ENCODE data around the gene JSRP1. TPM values are rescaled to one million over a fixed set of nuclear protein-coding genes. Genes with fewer than 3 reads are reported as not detected.

JSRP1 gene
- total and polyA plus RNA-seq, 2 of the 8 experiments (the other 6 are each of a cell fraction or from before 2014, with no cell fraction given): 0.24 to 0.56 TPM

DNA sequence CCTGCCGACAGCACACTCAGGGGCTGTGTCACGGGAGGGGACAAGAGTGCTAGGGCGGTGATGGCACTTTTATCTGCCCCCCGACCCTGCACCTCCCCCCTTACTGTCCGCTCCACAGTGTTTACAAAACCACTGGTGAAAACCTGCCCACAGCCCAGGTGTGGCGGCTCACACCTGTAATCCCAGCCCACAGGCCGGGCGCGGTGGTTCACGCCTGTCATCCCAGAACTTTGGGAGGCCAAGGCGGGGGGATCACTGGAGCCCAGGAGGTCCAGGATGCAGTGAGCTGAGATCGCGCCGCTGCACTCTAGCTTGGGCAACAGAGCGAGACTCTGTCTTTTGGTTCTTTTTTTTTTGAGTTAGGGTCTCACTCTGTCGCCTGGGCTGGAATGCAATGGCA, 39.9 kb upstream of the JSRP1 start (continued):
- TF ChIP-seq, protein P1, sequence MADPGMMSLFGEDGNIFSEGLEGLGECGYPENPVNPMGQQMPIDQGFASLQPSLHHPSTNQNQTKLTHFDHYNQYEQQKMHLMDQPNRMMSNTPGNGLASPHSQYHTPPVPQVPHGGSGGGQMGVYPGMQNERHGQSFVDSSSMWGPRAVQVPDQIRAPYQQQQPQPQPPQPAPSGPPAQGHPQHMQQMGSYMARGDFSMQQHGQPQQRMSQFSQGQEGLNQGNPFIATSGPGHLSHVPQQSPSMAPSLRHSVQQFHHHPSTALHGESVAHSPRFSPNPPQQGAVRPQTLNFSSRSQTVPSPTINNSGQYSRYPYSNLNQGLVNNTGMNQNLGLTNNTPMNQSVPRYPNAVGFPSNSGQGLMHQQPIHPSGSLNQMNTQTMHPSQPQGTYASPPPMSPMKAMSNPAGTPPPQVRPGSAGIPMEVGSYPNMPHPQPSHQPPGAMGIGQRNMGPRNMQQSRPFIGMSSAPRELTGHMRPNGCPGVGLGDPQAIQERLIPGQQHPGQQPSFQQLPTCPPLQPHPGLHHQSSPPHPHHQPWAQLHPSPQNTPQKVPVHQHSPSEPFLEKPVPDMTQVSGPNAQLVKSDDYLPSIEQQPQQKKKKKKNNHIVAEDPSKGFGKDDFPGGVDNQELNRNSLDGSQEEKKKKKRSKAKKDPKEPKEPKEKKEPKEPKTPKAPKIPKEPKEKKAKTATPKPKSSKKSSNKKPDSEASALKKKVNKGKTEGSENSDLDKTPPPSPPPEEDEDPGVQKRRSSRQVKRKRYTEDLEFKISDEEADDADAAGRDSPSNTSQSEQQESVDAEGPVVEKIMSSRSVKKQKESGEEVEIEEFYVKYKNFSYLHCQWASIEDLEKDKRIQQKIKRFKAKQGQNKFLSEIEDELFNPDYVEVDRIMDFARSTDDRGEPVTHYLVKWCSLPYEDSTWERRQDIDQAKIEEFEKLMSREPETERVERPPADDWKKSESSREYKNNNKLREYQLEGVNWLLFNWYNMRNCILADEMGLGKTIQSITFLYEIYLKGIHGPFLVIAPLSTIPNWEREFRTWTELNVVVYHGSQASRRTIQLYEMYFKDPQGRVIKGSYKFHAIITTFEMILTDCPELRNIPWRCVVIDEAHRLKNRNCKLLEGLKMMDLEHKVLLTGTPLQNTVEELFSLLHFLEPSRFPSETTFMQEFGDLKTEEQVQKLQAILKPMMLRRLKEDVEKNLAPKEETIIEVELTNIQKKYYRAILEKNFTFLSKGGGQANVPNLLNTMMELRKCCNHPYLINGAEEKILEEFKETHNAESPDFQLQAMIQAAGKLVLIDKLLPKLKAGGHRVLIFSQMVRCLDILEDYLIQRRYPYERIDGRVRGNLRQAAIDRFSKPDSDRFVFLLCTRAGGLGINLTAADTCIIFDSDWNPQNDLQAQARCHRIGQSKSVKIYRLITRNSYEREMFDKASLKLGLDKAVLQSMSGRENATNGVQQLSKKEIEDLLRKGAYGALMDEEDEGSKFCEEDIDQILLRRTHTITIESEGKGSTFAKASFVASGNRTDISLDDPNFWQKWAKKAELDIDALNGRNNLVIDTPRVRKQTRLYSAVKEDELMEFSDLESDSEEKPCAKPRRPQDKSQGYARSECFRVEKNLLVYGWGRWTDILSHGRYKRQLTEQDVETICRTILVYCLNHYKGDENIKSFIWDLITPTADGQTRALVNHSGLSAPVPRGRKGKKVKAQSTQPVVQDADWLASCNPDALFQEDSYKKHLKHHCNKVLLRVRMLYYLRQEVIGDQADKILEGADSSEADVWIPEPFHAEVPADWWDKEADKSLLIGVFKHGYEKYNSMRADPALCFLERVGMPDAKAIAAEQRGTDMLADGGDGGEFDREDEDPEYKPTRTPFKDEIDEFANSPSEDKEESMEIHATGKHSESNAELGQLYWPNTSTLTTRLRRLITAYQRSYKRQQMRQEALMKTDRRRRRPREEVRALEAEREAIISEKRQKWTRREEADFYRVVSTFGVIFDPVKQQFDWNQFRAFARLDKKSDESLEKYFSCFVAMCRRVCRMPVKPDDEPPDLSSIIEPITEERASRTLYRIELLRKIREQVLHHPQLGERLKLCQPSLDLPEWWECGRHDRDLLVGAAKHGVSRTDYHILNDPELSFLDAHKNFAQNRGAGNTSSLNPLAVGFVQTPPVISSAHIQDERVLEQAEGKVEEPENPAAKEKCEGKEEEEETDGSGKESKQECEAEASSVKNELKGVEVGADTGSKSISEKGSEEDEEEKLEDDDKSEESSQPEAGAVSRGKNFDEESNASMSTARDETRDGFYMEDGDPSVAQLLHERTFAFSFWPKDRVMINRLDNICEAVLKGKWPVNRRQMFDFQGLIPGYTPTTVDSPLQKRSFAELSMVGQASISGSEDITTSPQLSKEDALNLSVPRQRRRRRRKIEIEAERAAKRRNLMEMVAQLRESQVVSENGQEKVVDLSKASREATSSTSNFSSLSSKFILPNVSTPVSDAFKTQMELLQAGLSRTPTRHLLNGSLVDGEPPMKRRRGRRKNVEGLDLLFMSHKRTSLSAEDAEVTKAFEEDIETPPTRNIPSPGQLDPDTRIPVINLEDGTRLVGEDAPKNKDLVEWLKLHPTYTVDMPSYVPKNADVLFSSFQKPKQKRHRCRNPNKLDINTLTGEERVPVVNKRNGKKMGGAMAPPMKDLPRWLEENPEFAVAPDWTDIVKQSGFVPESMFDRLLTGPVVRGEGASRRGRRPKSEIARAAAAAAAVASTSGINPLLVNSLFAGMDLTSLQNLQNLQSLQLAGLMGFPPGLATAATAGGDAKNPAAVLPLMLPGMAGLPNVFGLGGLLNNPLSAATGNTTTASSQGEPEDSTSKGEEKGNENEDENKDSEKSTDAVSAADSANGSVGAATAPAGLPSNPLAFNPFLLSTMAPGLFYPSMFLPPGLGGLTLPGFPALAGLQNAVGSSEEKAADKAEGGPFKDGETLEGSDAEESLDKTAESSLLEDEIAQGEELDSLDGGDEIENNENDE (IDR thresholded peaks at IDR 0.05; ENCODE audit: insufficient replicate concordance, low read length): no peak
- TF ChIP-seq KDM1A (IDR thresholded peaks at IDR 0.05; ENCODE audit: borderline replicate concordance, low read length): no peak
- TF ChIP-seq TCF12 (IDR thresholded peaks at IDR 0.05; ENCODE audit: low read depth, low read length): no peak
- no peak for TF ChIP-seq HDAC6 (IDR thresholded peaks at IDR 0.05; ENCODE audit: low read depth, low read length)
- no peak for TF ChIP-seq MAFK (IDR thresholded peaks at IDR 0.05; ENCODE audit: low read depth, low read length)
- no peak for TF ChIP-seq TEAD4 (IDR thresholded peaks at IDR 0.05; ENCODE audit: low read depth, low read length)
- no peak for TF ChIP-seq SAP30 (IDR thresholded peaks at IDR 0.05; ENCODE audit: insufficient read depth, insufficient replicate concordance, low read length)
- TF ChIP-seq BCL11A (IDR thresholded peaks at IDR 0.05; ENCODE audit: low read depth in 2 of 2, low read length in 2 of 2): no peak
